Right atrium auricular region (tissue), 2 donors: ENCODE results near the gene NAB2. TPM values are rescaled to one million over a fixed set of nuclear protein-coding genes. Genes with fewer than 3 reads are reported as not detected.

Experiments used
- DNase-seq: peaks from one replicate; pipeline ENCODE4 v3.0.0-alpha.2; 2019; ENCODE audit warnings: low spot score
- H3K27ac ChIP-seq, 2 donors: fragments of 200-600 bp; sonication (generic); 1 replicate in 1 of 2; 2 replicates in 1 of 2; pipeline ENCODE4 v1.5.1; 2016 to 2019
- H3K27me3 ChIP-seq, 2 donors: fragments of 200-600 bp; sonication (generic); one replicate each; pipeline versions ENCODE4 v1.5.1 to v1.6.0; 2017 to 2019
- H3K36me3 ChIP-seq: fragments of 200-600 bp; sonication (generic); one replicate; pipeline ENCODE4 v1.5.1; 2016
- H3K4me1 ChIP-seq, 2 donors: fragments of 200-600 bp; sonication (generic); one replicate each; pipeline versions ENCODE4 v1.5.1 to v1.6.0; 2017 to 2019
- H3K4me3 ChIP-seq, 2 donors: fragments of 200-600 bp; sonication (generic); 1 replicate in 1 of 2; 2 replicates in 1 of 2; pipeline ENCODE4 v1.5.1; 2017 to 2019; ENCODE audit warnings: mild to moderate bottlenecking in 1 of 2, moderate library complexity in 1 of 2
- H3K9me3 ChIP-seq, 2 donors: fragments of 200-600 bp; sonication (generic); one replicate each; pipeline ENCODE4 v1.5.1; 2019
- total RNA-seq, 2 donors: library from RNA; depleted of rRNA; stranded (reverse); fragments of >200 nt; gene quantifications; one replicate each; pipeline ENCODE4 v1.1.0, GENCODE V29; 2016
- TF ChIP-seq, protein P1 (sequence below), 2 donors: fragments of 200-600 bp; sonication (generic); IDR thresholded peaks; one replicate each; pipeline ENCODE4 v1.5.1; 2019; ENCODE audit warnings: antibody characterized with exemption in 2 of 2

The NAB2 gene
- total RNA-seq, 2 donors from 2014 or later: 9.0 to 21.1 TPM

- DNase-seq: no peak
- no peak overlapping the region for H3K4me3 ChIP-seq
- H3K4me1 ChIP-seq: peaks cover 0 to 98% of the 10 kb centered on the region in 2 donors
These were observed 46.0 kb downstream of the NAB2 start for GRCh38 chr12:57134949-57135348.

DNA sequence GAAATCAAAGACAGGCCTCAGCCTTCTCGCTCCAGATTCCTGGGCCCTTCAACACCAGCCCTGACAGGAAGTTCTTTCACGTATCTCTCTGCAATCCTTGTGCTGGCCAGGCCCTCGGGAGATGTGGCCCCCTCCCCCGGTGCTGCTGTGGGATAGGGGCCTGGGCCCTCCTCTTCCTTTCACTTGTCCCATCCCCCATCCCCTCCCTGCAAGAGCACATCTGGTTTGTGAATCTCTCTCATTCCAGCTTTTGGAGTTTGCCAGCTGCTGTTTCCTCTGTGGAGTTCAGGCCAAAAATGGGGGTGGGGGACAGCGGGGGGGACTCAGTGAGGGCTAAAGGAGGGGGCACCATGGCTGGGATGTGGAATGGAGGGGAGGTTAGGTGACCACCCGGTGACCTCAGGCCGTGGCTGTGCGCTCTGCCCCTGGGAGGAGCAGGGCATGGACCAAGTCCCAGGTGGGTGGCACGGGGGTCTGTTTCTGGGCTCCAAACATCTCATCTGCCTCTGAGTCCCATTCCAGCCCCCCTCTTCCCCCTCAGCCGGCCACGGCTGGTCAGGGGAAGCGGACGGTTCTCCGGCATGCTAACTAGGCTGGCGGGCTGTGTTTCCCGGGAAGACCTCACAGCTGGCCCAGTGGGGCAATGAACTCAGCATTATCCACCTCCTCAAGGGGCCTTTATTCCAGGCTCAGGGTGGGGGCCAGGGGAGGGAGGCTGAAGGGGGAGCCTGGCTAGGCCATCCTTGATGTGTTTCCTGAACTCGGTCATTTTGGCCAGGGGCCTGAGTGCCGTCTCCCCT lies 46.8 kb downstream of the NAB2 start:
- TF ChIP-seq, protein P1, sequence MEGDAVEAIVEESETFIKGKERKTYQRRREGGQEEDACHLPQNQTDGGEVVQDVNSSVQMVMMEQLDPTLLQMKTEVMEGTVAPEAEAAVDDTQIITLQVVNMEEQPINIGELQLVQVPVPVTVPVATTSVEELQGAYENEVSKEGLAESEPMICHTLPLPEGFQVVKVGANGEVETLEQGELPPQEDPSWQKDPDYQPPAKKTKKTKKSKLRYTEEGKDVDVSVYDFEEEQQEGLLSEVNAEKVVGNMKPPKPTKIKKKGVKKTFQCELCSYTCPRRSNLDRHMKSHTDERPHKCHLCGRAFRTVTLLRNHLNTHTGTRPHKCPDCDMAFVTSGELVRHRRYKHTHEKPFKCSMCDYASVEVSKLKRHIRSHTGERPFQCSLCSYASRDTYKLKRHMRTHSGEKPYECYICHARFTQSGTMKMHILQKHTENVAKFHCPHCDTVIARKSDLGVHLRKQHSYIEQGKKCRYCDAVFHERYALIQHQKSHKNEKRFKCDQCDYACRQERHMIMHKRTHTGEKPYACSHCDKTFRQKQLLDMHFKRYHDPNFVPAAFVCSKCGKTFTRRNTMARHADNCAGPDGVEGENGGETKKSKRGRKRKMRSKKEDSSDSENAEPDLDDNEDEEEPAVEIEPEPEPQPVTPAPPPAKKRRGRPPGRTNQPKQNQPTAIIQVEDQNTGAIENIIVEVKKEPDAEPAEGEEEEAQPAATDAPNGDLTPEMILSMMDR (IDR thresholded peaks at IDR 0.05): no peak
- H3K4me3 ChIP-seq: no peak overlapping the region
- peaks cover 0 to 97% of the 10 kb centered on the region in 2 donors for H3K4me1 ChIP-seq

More at GRCh38 chr12:57134949-57135348, 46.0 kb downstream of the NAB2 start:
- no peaks in the 10 kb centered on the region for H3K27me3 ChIP-seq
- TF ChIP-seq, protein P1 (IDR thresholded peaks at IDR 0.05): no peak
- peak overlapping the region; percentile 82 to 98 for H3K27ac ChIP-seq
- no peaks in the 10 kb centered on the region for H3K9me3 ChIP-seq
- peaks cover 9% of the 10 kb centered on the region for H3K36me3 ChIP-seq

DNA sequence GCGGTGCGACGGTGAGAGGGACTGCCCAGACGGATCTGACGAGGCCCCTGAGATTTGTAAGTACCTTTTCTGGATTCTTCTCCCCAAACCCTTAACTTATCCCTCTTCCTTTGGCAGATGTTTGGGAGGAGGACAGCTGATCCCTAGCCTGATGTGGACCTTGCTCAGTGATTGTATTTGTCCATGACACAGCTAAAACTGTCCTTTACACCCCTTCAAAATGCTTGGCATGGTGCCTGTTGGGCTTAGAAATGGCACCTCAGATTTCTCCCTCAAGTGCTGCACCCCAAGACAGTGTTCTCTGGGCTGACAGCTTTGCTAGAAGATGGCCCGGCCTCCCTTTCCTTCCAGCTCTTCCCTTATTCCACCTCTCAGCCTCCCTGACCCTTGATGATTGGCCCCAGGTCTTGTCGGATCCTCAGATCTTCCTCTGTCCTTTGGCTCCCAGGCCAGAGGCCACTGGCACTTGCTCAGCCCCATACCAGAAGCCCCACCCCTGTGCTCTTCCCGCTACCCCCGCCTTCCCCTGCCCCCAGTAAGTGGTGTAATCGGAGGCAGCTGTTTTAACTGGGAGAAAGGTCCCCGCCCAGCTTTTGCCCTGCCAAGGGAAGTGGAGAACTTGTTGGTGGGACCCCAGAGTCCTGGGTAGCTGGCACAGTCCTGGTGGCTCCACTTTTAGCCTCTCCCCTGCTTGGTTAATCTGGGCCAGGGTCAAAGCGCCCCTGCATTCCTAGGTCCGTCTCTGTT lies 49.8 kb downstream of the NAB2 start:
- peak; percentile 91 for DNase-seq
- Histone ChIP-seq H3K9me3 (no peaks in the 10 kb centered on the region), H3K27ac (peak overlapping the region; percentile 39 to 60), H3K27me3 (no peaks in the 10 kb centered on the region), H3K4me3 (no peak overlapping the region), H3K4me1 (peaks cover 0 to 86% of the 10 kb centered on the region in 2 donors), H3K36me3 (peaks cover 46% of the 10 kb centered on the region)
- TF ChIP-seq, protein P1 (IDR thresholded peaks at IDR 0.05): no peak

More for the DNA sequence above, 46.8 kb downstream of the NAB2 start:
- Histone ChIP-seq H3K36me3 (peaks cover 16% of the 10 kb centered on the region), H3K9me3 (no peaks in the 10 kb centered on the region), H3K27me3 (no peaks in the 10 kb centered on the region), H3K27ac (peak overlapping the region; percentile 82 to 98)
- peak; percentile 82 for DNase-seq

DNA sequence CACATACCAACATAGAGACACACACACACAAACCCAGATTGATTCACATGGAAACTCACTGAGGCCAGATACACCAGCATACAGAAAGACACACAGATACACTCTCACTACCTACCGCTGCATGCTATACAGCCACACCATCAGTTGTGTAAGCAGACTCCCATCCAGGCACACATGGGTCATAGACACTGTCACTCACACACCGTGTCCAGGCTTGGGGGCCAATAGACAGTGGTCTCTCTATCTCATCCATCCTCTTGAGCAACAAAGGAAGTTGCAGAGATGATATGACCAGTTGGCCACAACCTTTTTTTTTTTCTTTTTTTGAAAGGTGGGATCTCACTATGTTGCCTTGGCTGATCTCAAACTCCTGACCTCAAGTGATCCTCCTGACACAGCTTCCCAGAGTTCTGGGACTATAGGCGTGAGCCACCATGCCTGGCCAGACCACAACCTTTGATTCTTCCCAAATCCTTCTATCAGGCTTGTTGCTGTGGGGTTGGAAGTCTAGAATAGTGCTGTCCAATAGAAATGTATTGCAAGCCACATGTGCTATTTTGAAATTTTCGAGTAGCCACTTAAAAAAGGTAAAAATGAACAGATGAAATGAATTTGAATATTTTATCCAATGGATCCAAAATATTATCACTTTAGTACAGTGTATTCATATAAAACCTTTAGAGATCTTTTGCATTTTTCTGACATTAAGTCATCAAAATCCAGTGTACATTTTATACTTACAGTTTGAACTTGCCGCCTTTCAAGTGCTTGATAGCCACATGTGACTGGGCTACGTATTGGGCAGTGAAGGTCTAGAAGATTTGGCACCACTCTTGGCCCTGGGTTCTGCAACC lies 51.1 kb downstream of the NAB2 start:
- Histone ChIP-seq H3K4me3 (no peak overlapping the region), H3K4me1 (peaks cover 0 to 74% of the 10 kb centered on the region in 2 donors), H3K9me3 (no peaks in the 10 kb centered on the region), H3K36me3 (peaks cover 59% of the 10 kb centered on the region), H3K27ac (peak overlapping the region in 1 of 2 donors; percentile 60), H3K27me3 (no peaks in the 10 kb centered on the region)
- no peak for DNase-seq
- TF ChIP-seq, protein P1 (IDR thresholded peaks at IDR 0.05): no peak

GRCh38 chr12:57141249-57141648 lies 52.3 kb downstream of the NAB2 start:
- Histone ChIP-seq H3K4me3 (no peak overlapping the region), H3K9me3 (no peaks in the 10 kb centered on the region), H3K27ac (peak overlapping the region in 1 of 2 donors; percentile 52), H3K4me1 (peaks cover 0 to 74% of the 10 kb centered on the region in 2 donors), H3K27me3 (no peaks in the 10 kb centered on the region), H3K36me3 (peaks cover 71% of the 10 kb centered on the region)
- TF ChIP-seq, protein P1 (IDR thresholded peaks at IDR 0.05): no peak
- DNase-seq: no peak
